BJ (cell line): Measurements from ENCODE around the gene FUT2. TPM values are rescaled to one million over a fixed set of nuclear protein-coding genes. Genes with fewer than 3 reads are reported as not detected.
"Not testable (repeated sequence)": the region's sequence is repeated elsewhere in the genome, so short reads cannot be mapped to it uniquely, and the experiment has no call there.

Experiments used
- CTCF ChIA-PET: fragments of 350-600 bp; formaldehyde crosslinking; extraction: SDS; loops from one replicate; lab custom pipeline; 2021; ENCODE audit warnings: antibody characterized with exemption, inconsistent platforms; lab: Yijun Ruan, JAX
- POLR2A ChIA-PET: fragments of 300-600 bp; sonication (Branson Sonifier 250); formaldehyde crosslinking; extraction: SDS; loops from one replicate; lab custom pipeline; 2021; ENCODE audit warnings: antibody characterized with exemption; lab: Charles Lee
- DNase-seq: peaks from one replicate; pipeline ENCODE4 v3.0.0-alpha.2; 2011; ENCODE audit warnings: low read depth
- H3K27me3 ChIP-seq: 2 replicates; pipeline ENCODE4 v1.6.0; 2011; ENCODE audit warnings: low read length; ENCODE audit not compliant: control insufficient read depth, insufficient read depth
- H3K36me3 ChIP-seq: 2 replicates; pipeline ENCODE4 v1.5.1; 2011; ENCODE audit warnings: low read length; ENCODE audit not compliant: control insufficient read depth, insufficient read depth
- H3K4me3 ChIP-seq: 2 replicates; pipeline ENCODE4 v1.5.1; 2011; ENCODE audit warnings: low read depth, mild to moderate bottlenecking, control low read depth, low read length
- polyA plus RNA-seq: library from polyadenylated mRNA; depleted of rRNA; stranded (reverse); fragments of >200 nt; gene quantifications from 2 replicates; pipeline ENCODE4 v1.2.3, GENCODE V29; 2011
- TF ChIP-seq, protein P1 (sequence below): IDR thresholded peaks from 2 replicates; pipeline ENCODE4 v1.5.1; 2011; ENCODE audit warnings: low read depth, mild to moderate bottlenecking, control low read depth, inconsistent platforms, low read length, moderate library complexity; ENCODE audit not compliant: insufficient read depth

The FUT2 gene
- polyA plus RNA-seq, 1 experiment: not detected

DNA sequence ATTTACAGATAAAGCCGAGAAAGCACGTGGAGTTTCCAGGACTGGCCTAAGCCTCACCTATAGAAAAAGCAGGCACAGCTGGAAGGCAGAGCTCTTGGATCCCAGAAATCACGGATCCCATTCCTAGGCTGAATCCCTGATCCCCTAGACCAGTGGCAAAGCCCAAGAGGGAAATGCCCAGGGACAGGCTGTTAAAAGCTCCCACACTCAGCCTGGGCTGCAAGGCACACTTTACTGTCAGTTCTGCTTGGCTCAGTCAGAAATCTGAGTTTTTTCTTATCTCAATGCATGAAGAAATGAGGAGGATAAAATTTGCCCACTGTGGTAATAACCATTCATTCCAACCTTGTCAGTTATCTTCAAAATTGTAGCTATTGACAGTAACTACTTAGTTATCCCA, 8.0 kb upstream of the FUT2 start:
- Histone ChIP-seq H3K27me3 (no peaks in the 10 kb centered on the region; the same call in 1 of the 2 replicates), H3K4me3 (no peak overlapping the region), H3K36me3 (no peaks in the 10 kb centered on the region)
- DNase-seq: no peak
- TF ChIP-seq, protein P1, sequence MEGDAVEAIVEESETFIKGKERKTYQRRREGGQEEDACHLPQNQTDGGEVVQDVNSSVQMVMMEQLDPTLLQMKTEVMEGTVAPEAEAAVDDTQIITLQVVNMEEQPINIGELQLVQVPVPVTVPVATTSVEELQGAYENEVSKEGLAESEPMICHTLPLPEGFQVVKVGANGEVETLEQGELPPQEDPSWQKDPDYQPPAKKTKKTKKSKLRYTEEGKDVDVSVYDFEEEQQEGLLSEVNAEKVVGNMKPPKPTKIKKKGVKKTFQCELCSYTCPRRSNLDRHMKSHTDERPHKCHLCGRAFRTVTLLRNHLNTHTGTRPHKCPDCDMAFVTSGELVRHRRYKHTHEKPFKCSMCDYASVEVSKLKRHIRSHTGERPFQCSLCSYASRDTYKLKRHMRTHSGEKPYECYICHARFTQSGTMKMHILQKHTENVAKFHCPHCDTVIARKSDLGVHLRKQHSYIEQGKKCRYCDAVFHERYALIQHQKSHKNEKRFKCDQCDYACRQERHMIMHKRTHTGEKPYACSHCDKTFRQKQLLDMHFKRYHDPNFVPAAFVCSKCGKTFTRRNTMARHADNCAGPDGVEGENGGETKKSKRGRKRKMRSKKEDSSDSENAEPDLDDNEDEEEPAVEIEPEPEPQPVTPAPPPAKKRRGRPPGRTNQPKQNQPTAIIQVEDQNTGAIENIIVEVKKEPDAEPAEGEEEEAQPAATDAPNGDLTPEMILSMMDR: no peak
- ChIA-PET CTCF (interaction anchor here (2.9 kb wide), 1 partner anchor 12 kb away, joined by 13 read pairs; no protein-coding TSS in a partner anchor), POLR2A (no interaction called here)

DNA sequence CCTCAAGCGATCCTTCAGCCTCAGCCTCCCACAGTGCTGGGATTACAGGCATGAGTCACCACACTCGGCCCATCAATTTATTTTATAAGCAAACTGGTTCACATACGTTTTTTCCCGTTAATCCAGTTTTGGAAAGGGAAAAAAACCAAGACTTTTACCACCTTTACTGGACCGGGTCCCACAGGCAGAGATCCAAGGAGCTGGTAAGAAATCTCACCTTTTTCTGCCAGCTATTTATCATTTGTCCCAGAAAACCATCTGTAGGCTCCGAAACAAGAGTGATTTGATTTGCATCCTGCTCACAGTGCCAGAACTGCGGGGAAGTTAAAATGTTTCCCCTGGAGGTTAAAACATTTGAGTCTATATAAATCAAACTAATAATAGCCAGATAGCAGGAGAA, 6.3 kb upstream of the FUT2 start:
- Histone ChIP-seq H3K4me3 (no peak overlapping the region), H3K27me3 (no peaks in the 10 kb centered on the region; the same call in 1 of the 2 replicates), H3K36me3 (no peaks in the 10 kb centered on the region)
- POLR2A ChIA-PET: no interaction called here
- DNase-seq: no peak
- TF ChIP-seq, protein P1: no peak
- CTCF ChIA-PET: interaction anchor here (2.3 kb wide), 1 partner anchor 14 kb away, joined by 10 read pairs; no protein-coding TSS in a partner anchor

DNA sequence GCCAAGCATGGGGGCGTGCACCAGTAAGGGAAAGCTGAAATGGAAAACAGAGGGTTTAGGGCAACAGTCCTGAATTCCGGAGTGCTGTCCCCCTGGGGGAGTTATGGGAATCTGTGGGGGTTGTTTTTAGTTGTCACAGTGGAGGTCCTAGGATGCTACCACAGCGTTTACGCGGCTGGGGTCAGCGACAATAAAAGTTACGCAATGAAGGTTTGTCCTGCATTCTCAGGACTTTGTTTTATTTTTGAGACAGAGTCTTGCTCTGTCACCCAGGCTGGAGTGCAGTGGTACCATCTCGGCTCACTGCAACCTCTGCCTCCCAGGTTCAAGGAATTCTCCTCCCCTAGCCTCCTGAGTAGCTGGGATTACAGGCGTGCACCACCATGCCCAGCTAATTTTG, 2.1 kb upstream of the FUT2 start:
- DNase-seq, H3K4me3 ChIP-seq, H3K36me3 ChIP-seq, POLR2A ChIA-PET, H3K27me3 ChIP-seq: not testable (repeated sequence)
- CTCF ChIA-PET: interaction anchor here (1.4 to 1.9 kb wide), 4 partner anchors 10 to 48 kb away, joined by 3 to 9 read pairs (median 4); partner anchors contain the start of gene CA11

DNA sequence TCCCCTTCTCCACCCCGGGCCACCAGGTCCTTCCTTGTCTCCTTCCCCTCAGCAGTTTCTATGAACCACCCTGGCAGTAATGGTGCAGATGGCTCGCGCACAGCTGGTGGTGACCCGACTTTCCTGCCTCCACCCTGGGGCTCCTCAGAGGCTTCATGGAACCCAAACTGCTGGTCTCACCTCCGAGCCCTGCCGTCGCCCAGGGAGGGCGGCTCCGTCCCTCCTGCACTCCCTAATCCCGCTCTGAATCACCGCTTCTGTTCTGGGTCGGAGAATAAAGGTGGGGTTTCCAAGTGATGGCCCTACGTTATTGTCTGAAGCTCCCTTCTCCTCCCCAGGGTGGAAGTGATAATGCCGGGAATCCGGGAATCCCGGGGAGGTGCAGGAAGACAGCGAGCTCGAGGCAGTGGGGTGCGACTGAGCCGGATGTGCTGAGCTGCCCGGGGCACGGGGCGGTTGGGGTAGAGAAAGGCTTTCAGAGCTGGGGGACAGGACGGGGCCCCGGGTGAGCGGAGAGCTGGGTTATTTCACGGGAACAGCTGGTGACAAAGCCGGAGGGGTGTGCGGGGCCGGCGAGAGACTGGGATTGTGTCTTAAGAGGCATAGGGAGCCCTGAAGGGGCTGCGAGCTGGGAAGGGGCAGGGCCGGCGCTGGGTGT, 711 bp downstream of the FUT2 start:
- no peaks in the 10 kb centered on the region for H3K36me3 ChIP-seq
- CTCF ChIA-PET: interaction anchor here (1.2 to 2.3 kb wide), 3 partner anchors 17 to 91 kb away, joined by 3 to 11 read pairs (median 4); no protein-coding TSS in a partner anchor
- H3K4me3 ChIP-seq: no peak overlapping the region
- DNase-seq: no peak
- TF ChIP-seq, protein P1: no peak
- POLR2A ChIA-PET: no interaction called here
- peaks cover 3% of the 10 kb centered on the region for H3K27me3 ChIP-seq

DNA sequence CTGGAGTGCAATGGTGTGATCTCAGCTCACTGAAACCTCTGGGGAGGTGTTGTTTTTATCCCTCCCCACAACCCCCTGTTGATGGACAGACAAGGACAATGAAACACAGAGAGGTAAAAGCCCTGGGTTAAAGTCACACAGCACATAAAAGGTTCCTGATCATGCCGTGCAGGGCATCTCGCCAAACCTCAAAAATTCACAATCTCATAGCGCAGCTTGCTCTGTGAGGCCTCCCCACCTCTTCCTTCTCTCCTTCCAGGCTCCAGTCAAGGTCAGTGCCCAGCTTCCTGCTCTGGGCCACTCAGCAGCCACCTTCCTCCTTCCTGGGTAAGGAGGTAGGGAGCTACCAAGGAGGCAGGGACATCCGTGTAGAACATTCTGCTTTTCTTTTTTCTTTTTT, 2.3 kb downstream of the FUT2 start:
- ChIA-PET CTCF (interaction anchor here (0.9 to 1.6 kb wide), 4 partner anchors 12 to 42 kb away, joined by 3 to 7 read pairs (median 4); no protein-coding TSS in a partner anchor), POLR2A (interaction anchor here (0.7 kb wide), 1 partner anchor 139 kb away, joined by 3 read pairs; no protein-coding TSS in a partner anchor)
- Histone ChIP-seq H3K27me3 (peaks cover 3% of the 10 kb centered on the region), H3K4me3 (no peak overlapping the region), H3K36me3 (no peaks in the 10 kb centered on the region)
- DNase-seq: peak; percentile 37
- TF ChIP-seq, protein P1: no peak
